Left lobe of liver (tissue), 2 donors: ENCODE measurements around the gene LINC01488. TPM values are rescaled to one million over a fixed set of nuclear protein-coding genes. Genes with fewer than 3 reads are reported as not detected.
A peak's percentile ranks its signal among the peaks of the same experiment; 100 is the strongest.

Experiments used
- ATAC-seq: fragments of 200-7000 bp; cut with Tn5 transposase; one replicate; pipeline ENCODE4 v1.9.1; 2020; ENCODE audit warnings: mild to moderate bottlenecking, moderate library complexity
- DNase-seq: peaks from one replicate; pipeline ENCODE4 v3.0.0-alpha.2; 2020; ENCODE audit warnings: low spot score
- total RNA-seq: library from RNA; stranded (reverse); gene quantifications from one replicate; pipeline ENCODE4 v1.2.1, GENCODE V29; 2021
- donor health status: DM: no; HTN: no; CAD: no; lungs with moderate emphysema.
- donor health status: DM: no; HTN: yes; CAD: no.

Gene LINC01488
- total RNA-seq, 1 donor from 2014 or later, result 27.5 TPM

DNA sequence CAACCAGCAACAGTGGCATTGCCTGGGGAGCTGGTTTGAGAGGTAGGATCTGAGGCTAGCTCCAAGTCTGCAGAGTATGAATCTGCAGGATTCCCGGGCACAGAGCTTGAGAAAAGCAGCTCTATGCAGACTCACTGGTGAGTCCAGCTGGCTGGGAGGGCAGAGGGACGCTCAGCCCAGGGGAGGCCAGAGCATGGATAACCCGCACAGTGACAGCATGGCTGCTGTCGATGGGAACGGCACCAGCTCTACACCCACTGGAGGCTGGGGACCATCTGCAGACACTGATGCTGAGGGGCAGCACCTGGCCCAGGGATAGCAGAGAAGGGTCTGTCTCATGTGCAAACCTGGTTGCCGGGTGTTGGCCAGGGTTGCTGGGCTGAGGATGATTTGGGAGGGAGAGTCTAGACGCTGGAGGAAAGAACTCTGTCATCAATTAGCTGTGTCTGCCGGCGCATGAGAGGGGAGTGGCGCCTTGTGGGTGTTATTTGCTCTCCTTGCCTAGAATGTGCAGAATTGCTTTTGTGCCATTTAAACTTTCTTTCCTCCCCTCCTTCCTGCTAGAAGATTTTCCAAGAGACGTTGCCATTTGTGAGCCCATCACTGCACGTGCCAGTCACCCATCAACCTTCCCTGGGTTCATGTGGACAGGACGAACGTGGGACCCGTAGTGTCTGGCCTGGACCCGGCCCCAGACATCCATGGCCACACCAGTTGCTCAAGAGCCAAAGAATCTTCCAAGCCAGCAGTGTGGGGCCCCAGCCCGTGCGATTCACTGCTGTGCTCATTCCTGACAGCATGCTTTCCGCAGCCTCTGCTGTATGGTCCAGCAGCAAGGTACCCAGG is 19.1 kb upstream of the LINC01488 start:
- no peak for ATAC-seq

DNA sequence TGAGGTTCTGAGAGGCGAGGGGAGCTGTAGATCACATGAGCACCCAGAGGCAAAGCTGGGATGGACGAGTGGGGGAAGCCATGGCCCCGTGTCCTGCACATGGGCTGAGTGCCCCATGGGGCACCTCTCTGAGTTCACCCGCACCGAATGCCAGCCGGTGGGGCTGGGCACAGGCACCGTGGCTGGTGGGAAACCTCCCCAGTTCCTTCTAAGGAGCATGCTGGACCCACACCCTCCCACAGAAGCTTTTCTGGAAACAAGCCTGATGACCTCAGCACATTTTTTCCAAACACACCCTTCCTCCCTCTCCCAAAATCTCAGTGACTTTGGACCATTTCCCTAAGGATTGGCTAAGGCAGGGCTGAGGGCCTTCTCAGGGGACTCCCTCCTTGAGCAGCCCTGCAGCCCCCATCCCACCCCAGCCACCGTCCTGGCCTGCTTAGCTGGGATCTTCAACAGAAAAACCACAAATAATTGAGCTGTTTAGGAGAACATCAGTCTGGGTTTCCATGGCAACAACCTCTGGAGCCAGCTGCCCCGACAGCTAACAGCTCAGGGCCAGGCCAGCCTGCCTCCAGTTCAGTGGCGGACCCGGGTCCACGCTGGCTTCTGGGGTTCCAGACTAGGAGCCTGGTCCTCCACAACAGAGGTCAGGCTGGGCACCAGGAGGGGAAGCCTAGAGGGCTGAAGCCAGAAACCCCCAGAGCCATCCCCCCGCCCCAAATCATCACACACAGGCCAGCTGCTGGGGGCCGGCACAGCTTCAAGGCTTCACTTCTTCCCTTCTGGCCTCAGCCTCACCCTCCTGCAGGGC is 18.1 kb upstream of the LINC01488 start:
- DNase-seq (no peak), ATAC-seq (no peak)

More for the DNA sequence above, 19.1 kb upstream of the LINC01488 start:
- DNase-seq, result no peak

DNA sequence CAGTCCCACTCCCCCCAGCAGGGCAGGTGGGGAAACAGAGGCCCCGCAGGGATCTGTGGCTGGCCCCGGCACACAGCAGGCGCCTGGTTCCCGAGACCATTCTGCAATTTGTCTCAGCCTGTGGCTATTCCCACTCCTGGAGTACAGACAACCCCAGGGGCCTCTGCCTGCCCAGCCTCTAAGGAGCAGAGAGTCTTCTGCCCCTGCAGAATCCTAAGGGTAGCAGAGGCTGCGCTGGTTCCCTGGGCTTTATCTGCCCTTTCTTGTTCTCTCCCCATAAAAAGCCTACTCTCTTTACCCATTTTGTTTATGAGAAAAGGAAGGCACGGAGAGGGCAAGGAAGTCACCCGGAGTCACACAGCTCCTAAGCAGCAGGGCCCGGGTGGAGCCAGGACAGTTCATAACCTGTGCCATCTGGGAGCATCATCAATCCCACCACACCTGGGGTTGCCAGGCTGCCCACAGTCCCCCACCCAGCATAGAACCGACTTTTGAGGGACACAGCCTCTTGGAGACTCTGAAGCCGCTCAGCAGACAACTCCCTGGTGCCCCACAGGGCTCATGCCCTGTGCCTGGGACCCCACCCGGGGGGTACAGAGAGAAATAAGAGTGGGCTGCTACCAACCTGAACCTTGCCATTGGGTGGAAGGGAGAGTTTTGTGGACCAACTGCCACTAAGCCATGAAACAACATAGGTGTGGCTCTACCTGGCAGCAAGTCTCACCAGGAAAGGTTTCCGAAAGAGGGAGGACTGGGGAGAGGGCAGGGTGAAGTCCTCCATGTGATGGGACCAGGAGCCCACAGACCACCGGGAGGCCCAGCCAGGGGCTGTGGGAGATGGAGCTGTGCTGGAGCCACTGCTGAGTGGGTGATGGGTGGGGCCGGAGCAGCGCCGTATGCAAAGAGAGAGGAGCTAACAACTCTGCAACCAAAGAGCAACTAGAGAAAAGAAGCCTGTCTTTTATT is 17.2 kb upstream of the LINC01488 start:
- DNase-seq, result no peak
- no peak for ATAC-seq

DNA sequence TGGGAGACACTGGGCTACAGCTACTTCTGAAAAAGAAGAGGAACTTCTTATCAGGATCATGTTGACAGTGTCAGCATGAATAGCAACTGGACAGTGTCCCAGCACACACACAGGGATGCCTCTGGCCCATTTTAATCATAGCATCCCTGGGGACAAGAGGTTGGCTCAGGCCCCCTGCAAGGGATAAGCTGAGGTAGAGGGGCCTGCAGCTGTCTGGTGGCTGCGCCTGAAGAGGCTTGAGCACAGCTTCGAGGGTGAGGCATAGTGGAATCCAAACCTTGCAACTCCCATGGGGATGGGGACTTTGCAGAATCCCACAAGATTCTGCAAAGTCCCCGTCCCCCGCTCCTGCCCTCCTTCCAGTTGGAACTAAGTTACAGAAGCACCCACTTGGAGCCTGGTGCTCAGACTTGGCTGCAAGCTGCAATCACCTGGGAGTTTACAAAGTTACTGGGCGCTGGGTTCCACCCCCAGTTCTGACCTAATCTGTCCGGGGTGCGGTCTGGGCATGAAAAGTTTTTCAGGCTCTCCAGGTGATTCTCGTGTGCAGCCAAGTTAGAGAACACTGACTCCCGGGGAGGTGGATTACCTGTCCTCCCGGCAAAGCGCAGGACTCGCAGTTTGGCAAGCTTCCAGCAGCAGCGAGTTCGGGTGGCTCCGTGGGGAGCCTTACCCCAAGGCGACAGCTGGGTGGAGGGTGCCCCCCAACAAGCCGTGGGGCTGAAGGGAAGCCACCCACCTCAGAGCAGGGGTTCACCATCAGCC is 16.0 kb upstream of the LINC01488 start:
- no peak for ATAC-seq
- no peak for DNase-seq

DNA sequence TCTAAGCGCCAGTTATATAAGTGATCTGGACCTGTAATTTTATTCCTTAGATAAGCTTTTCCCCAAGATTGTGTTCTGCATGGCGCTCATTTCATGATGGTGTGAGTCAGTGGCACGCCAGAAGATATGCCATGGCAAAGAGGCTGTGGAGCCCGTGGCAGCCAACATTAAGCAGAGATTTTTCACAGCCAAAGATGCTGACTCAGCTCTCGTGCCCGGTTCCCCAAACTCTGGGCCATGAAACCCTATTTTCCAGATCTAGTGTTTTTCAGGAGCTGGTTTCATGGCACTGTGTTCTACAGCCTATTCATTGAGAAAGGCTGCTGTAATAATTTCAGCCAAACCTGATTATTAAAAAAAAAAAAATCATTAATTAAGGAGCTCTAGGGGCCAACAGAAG is 15.4 kb upstream of the LINC01488 start:
- no peak for DNase-seq
- ATAC-seq, result no peak

DNA sequence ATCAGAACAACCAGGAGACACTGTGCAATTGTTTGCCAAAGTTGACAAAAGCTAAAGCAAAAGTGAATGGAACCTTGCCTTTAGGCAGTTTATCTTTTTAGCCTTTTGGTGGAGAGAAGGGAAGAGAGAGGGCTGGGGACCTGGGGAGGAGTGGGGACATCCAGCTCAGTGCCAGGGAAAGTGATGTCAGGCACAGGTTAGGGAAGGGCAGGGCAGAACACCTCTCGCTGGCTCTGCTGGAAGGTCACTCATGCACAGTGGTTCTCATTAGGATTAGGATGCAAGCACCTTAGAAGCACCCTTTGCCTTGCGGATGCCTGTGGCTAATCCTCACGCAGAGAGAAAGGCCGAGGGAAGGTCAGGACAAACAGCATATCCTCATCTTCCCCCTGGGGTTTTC is 14.3 kb upstream of the LINC01488 start:
- no peak for ATAC-seq
- no peak for DNase-seq

DNA sequence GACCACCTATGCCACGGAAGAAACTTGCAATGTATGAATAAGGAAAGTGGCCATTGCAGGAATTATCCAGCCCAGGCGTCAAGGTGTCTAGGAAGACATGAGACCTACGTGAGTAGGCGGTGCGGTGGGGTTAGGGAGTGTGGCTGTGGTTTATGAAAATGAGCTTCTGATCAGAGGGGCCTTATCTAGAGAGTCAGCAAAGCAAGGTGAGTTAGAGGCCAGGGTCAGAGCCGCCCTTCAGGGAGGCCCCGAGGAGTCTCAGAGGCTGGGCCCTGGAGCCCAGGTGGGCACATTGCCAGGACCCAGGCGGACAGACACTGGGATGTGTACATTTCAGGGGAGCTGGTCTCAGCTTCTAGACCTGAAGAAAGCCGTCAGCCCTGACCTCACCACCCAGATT is 13.8 kb upstream of the LINC01488 start:
- DNase-seq (no peak), ATAC-seq (no peak)

DNA sequence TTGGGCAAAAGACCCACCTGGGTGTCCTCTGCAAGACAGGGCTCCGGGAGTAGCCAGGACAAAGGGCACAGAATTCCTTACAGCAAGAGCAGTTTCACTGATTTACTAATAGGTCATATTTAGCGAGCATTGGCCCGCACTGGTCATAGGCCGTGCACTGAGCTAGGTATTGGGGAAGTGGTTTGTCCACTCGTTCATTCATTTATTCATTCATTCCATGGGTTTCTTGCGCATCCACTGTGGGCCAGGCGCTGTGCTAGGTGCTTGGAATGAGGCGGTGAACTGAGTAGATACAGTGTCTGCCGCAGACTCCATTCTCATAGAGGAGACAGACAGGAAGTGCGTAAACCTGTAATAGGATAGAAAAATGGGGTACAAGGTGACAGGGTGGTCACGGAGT is 13.2 kb upstream of the LINC01488 start:
- DNase-seq, result no peak
- ATAC-seq, result peak; percentile 29

DNA sequence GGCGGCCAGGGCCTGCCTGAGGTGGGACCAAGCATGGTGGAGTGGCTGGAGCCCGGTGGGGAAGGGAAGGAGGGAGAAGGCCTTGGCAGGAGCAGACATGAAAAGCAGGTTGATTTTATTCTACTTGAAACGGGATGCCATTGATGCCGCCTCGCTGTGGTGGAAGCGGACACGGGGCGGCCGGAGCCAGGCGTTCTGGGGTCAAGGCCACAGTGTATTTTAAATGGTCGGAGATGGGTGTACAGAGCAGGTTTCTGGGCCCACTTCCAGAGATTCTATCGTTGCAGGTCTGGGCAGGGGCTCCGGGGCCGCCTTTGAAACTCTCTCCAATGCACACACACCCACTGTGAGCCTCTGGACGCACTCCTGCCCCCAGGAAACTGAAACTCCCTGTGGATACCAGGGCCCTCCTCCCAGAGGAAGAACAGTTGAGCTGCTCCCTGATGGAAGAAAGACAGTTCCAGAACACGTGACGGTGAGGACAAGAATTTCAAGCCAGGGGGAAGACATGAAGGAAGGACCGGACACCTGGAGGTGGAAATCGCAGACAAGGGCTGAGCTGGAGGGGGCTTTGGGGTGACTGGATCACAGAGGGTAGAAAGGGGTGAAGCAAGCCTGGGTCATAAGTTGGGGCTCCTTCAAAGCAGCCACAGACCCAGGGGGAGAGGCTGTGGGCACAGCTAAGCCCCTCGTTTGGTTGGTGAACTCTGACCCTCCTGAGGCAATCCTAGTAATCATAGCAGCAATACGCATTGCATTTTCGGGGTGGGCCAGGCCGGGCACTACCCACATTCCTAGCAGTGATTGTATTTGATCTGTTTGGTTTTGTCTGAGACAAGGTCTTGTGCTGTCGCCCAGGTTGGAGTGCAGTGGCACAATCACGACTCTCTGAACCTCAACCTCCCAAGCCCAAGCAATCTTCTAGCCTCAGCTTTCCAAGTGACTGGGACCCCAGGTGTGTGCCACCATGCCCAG is 12.3 kb upstream of the LINC01488 start:
- ATAC-seq (peak; percentile 73), DNase-seq (peak; percentile 83)

DNA sequence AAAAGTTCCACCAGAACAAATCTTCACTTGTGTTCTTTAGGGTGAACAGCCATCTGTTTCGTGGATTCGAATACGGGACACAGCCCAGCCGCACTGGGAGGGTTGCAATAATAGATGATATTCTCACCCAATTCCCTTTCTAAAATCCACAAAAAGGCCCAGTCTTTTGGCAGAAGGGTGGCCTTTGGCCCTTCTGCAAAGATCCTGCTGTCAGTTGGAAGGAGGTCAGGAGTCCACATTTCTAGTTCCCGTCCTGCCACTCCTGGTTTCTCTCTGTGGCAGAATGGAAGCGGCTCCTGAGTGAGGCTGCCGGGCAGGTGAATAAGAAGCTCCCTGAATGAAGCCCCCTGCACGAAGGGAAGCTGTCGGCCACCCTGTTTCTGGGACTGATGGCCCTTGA is 11.2 kb upstream of the LINC01488 start:
- peak; percentile 73 for ATAC-seq
- peak; percentile 76 for DNase-seq

DNA sequence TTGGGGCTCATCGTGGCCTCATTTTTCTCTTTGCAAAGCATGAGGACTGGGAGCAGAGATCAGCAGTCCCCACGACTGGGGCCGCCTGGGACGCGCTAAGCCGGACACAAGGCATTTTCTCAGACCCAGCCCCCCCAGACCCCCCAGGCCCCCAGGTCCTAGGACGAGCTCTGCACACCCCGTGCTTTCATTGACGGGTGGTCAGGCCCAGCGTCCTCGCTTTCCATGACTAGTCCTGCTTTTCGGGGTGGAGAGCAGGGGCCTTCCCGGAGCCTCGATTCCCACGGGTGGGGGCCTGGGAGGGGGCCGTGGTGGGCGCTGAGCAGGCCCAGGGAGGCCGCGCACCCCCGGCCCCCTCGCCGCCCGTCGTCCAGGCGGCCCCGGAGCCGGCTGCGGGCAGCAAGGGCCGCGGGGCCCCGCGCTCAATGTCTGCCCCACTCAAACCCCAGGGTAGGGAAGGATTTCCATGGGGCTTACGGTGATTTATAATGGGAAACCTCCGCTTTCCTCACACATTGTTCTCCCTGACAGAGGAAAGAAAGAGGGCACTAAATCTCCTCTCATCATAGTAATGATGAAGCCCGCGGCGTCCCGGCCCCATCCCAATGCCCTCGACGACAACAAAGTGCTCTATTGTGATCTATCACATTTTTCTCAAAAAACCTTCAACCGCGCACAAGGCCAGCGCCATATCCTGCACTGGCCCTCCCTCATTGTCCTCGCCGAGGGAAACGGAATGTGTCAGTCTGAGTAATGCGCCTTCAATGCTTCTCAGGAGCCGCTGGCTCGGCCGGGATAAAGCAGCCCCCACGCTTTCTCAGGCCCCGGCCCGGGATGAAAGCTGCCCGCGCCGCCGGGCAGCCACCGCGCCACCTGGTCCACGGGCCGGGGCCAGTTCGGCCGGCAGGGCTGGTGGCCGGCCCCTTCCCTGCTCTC is 10.4 kb upstream of the LINC01488 start:
- no peak for DNase-seq
- no peak for ATAC-seq

DNA sequence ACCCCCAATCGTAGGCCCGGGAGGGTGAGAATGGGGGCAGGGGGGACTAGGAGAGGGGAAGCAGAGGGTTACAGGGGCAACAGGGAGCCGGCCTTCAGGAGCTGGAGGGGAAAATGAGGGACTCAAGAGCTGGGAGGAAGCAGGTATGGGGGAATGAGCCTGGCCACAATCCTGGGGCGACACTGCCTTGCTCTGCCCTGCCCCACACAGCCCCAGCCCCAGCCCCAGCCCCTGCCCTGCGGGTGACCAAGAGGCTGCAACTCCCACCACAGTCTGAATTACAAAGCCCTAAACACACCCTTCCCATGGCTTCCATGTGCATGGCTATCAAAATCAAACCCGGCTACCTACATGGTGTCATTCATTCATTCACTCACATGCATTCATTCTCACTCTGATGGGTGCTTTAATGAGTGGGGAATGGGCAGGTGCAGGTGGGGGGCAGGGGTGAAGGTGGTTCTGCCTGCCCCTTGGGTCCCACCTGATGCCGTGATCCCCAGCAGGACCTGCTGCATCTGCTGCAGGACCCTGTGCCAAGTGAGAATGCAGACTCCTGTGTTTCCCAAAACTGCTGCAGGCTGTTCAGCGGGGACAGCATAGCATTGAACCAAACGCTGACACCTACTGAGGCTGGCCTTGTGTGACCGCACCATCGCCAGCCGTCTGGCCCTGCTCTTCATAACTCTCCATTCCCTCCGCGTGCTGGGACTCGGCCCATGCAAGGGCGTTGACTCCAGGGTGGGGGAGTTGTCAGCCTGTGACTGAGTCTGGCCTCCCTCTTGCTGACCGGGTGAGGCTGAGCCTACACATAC is 9.5 kb upstream of the LINC01488 start:
- DNase-seq (no peak), ATAC-seq (peak; percentile 20)

DNA sequence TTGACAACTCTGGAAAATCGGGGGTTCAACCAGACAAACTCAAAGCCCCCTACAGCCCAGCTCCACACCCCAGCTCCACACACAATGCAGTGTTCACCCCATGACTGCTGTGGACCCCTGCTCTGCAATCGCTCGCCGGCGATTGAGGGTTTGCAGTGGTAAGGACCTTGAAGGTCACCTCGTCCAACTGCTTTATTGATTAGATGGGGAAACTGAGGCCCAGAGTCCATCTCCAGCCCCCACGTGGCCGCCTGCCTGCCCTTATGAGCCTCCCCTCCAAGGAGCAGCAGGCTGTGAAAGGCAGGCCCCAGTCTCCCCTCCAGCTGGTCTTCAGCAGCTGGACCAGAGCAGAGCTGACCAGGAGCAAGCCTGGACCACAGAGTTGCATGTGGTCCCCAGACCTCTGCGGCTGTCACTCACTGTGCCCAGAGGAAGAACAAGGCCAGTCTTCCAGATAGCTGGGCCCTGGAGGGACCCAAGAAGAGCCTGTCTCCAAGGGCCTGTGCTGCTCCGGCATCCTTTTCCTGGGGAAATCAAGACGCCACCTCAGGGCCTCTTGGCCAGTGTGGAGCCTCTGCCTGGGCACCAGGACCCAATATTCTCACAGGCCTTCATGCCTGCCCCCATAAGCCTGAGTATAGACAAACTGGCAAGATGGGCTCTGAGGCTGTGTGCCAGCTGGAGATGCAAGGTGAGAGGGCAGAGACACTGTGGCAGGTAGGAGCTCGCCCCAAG is 8.8 kb upstream of the LINC01488 start:
- DNase-seq (no peak), ATAC-seq (no peak)

DNA sequence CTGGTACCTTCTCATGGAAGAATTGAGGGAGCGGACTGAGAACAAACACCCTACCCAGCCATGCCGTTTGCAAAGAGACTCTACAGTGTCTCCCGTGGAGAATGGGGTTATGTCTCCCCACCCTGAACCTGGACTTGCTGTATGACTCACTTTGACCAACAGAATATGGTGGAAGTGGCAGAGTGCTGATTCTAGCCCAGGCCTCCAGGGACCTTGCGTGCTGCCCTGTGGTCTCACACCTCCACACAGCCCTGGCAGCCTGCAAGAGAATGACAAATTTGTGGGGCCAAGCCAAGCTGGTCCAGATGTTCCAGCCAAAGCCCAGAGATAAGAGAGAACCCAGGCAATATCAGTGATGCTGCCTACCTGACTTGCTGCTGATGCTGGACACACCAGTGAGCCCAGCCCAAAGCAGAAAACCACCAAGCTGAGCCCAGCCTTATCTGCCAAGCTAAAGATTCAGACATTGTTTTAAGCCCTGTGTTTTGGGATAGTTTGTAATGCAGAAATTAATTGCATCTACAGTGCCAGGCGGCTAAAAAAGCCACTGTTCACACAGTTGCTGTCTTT is 8.1 kb upstream of the LINC01488 start:
- no peak for DNase-seq
- no peak for ATAC-seq

DNA sequence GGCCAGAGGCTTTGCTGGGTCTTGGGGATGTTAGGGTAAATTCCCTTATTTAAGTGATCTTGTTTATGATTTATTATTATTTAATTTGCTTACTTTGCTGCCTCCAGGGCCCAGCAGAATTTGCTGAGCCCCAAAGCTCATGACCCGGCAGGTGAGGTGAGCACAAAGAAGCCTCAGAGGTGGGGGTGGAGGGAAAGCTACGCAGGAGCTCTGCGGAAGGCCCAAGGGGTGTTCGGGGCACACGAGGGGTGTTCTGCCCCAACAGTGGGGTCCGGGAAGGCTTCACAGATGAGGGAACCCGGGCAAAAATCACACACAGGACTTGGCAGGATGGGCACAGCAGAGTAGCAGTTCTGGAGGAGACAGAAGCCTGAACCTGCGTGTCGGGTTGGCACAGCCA is 6.7 kb upstream of the LINC01488 start:
- no peak for DNase-seq

More for the DNA sequence above, 6.7 kb upstream of the LINC01488 start:
- no peak for ATAC-seq
